ENCODE measurements around the gene FGFR3.

The FGFR3 gene

DNA sequence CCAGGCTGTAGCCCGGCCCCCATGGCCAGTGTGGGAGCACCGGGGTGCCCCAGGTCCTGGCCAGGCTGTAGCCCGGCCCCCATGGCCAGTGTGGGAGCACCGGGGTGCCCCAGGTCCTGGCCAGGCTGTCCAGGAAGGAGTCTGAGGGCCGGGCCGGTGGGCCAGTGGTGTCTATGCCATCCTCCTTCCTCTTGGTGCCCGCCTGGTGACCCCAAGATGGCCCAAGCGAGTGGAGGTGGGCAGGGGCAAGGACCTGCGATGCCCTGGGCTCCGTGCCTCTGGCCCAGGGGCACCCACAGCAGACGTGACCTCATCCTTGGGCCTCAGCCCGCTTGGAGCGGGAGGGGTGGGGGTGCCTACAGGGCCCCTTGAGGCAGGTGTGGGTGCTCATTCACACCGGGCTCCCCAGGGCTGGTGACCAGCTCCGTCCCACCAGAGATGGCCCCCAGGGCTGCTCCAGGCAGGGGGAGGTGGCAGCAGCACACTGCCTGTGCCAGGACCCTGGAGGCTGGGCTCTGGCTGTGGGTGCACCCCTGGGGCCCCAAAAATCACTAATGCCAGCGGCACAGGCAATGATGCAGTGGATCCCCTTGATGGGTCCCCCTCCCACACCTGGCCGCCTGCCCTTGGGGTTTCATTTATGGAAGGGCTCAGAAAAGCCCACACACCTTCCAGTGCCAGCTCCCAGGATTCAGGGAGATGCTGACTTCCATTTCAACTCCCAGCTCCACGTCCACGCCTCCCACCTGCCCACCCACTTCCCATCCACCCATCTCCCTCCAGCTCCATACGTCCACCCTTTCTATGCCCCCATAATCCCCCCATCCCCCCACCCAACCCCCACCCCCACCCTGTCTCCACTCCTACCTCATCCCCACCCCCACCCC lies 36.0 kb upstream of the FGFR3 start:
- no peak for DNase-seq (ENCODE audit: low read depth)

DNA sequence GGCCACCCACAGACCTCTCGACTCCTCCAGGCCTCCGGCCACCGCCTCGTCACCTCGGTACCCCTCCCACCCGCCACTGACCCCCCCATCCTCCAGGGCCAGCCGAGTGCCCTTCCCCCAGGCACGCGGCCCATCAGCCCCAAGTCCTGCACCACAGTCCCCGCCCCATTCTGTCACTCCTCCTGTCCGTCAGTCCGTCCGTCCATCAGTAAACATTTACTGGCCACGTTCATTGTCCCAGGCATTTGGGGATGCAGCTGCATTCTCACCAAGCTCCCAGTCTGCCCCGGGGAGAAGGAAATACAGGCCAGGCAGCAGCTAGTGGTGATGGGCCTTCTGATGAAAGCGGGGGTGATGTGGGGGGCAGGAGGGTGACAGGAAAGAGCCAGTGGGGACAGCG lies 35.3 kb upstream of the FGFR3 start:
- DNase-seq (ENCODE audit: low read depth): no peak

DNA sequence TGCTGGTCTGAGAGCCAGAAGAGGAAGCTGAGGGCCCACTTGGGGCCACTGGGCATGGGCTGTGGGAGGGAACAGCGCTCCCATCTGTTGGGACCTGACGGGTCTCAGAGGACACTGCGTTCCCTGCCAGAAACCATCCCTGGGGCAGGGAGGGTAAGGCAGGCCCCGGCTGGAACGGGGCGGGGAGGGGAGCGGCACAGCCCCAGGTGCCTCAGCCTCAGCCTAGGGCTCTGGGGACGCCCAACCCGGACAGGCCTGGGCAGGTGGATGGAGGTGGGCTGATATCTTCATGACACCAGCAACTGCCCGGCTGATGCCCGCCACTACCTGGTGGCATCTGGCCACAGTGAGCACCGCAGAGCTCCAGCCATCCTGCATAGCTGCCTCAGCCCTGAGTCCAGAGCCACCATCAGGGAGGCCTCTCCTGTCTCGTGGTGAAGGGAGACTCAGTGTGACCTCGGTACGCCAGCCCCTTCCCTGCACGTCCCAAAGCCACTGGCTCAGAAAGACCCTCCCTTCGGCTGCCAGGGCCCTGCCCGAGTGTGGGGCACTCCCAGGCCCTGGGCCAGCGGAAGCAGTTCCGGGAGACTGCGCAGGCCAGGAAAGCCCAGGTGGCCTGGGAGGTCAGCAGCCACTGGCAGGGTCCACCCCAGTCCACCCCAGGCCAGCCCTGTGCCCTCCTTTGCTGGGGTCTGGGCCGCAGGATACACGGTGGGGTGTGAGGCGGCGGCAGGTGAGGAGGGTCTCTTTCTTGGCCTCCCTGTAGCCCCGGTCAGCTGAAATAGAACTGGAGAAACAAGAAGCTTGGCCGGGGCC lies 34.6 kb upstream of the FGFR3 start:
- DNase-seq (ENCODE audit: low read depth): no peak

DNA sequence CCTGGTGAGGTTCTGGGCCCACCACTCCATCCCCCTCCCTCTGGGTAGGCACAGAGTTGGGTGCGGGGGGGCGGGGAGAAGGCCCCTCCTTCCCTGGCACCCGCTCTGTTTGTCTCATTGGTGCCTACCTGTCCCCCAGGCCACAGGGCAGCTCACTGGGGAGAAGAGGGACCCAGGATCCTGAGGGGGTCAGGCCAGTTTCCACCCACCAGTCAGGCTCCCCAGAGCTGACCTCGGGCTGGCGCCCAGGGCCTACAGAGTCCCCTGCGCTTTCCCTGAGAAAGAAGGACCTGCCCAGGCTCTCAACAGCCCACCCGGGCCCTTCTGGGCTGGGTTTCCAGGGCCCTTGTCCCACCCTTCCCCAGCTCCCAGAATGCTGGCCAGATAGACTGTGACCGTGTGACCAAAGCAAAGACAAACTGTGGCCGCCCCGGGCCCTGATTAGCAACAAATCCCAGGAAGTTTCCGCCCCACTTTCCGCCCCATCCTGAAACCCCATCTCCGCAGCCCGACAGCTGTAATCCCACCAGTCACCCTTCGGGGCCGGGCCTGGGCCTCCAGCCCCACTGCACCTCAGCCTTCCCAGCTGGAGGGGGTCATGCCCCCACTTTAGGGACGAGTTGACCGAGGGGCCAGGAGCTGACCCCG lies 33.8 kb upstream of the FGFR3 start:
- no peak for DNase-seq (ENCODE audit: low read depth)

DNA sequence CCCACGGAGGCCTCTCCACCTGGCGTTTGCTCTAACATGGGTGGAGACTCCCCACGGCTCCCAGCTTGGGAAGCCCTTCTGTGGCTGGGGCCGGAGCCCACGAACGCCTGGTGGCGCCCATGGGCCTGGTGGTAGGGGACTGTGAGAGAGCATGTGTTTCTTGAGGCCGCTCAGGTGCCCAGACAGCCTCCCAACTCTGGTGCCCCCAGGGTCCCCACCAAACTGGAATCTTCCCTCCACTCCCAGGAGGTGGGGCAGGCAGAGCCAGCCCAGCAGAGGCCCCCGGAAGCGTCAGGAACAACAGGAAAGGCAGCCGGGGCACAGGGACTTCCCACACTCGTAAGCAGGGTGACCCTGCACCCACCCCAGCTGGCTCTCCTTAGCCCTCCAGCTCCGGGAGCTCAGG lies 33.3 kb upstream of the FGFR3 start:
- no peak for DNase-seq (ENCODE audit: low read depth)

DNA sequence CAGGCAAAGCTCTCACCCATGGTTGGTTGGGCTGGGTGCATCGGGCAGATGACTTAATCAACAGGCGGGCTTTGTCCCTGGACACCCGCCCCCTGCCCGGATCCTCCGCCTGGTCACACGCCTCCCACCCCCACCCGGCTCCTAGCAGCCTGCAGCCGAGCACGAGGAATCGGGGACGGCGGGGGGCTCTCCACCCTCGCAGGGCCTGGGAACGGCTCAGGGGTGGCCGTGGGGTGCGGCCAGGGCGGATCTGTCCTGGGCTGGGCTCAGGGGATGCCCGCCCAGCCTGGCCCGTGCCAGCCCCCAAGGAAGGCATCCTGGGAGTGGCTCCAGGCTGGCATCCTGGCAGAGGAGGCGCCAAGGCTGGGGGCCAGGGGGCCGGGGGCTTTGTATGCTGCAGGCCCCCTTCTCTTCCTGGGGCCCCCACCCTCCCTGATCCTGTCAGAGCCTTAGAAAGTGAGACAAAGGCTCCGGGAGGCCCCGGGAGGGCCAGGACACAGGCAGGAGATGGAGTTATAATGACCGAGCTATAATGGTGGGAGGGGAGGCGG lies 32.5 kb upstream of the FGFR3 start:
- no peak for DNase-seq (ENCODE audit: low read depth)

DNA sequence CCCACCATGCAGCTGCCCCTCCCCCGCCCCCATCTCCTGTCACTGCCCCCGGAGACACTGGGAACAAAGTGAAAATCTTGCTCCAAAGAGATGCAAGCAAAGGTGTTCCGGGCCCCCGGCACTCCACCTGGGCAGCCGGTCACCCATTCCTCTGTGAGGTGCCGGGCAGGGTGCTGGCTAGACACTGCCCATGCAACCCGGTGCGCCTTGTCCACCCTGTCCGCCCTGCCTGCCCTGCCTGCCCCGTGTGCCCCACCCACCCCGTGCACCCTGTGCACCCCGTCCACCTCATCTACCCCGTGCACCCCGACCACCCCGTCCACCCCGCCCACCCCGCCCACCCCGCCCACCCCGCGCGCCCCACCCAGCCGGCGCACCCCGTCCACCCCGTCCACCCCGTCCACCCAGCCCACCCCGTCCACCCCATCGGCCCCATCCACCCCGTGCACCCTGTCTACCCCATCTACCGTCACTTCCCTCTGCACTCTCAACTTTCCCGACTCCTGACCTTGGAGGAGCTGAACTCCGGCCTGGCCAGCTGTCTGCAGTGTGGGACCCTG lies 31.9 kb upstream of the FGFR3 start:
- DNase-seq (ENCODE audit: low read depth): no peak

DNA sequence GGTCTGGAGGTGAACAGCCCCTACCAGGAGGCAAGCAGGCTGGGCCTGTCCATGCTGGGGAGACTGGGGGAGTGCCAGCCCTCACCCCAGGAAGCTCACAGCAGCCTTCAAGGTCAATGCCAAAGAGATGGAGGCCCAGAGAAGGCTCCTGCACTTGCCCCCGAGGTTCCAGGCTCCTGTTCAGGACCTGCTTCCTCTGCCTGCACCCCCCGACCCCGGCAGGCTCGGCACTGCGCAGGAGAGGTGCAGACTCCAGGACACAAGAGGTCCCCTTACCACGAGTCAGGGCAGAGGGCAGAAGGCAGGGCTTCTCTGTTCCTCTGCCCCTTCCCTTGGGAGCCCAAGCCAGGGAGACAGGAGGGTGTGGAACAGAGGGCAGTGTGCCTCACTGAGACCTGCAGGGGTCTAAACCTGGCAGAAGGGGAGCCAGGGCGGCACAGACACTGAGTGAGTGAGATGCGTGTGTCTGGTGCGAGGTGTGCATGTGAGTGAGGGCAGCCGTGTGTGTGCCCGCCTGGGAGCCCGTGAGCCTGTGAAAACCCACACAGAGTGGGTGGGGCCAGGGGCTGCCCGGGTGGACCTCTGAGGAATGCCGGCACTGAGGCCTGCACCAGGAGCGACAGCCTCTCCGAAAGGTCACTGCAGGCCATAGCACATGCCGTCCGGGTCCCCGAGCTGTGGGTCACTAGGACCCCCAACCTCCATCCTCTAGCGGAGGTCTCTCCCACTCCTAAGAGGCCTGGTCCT lies 30.7 kb upstream of the FGFR3 start:
- no peak for DNase-seq (ENCODE audit: low read depth)

DNA sequence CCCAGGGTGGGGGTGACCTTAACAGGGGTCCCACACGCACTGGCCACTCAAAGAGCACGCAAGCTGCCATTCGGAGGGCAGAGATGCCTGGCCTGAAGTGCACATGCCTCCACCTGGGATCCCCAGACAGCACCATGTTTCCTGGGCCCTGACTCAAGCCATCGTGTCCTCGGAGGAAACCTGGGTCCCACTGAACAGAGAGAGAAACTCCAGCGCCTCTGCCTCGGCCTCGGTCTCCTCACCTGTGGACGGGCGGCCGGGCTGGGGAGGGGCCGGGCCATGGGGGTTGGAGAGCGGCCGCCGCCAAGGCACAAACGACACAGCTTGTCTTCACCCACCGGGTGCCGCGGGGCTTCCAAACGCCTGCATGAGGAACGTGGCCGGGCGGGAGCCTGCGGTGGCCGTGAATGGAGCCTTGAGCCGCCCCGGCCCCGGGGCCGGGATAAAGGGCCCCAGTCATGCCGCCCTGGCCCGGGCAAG lies 30.0 kb upstream of the FGFR3 start:
- DNase-seq (ENCODE audit: low read depth): no peak

DNA sequence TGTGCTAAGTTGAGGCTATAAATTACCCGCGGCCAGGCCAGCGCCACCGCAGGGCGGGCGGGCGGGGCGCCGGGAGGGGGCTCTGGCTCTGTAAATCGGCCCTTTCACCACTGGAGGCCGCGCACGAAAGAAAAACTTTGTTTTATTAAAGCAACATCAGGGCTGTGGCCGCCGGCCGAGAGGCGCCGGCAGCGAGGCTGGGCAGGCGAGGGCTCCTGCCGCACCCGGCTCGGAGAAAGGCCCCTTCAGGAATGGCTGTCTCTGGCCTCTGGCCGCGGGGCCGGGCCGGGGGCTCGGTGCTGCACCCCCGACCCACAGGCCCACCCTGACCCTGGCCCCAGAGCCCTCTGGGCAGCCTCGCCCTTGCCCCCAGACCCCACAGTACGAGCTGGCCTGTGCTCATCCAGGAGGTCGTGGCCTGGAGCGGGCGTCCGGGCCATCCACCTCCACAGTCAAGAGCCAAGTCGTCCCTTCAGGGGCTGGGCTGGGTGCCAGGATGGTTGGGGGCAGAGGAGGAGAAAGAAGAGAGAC lies 29.5 kb upstream of the FGFR3 start:
- DNase-seq (ENCODE audit: low read depth): peak; percentile 24

DNA sequence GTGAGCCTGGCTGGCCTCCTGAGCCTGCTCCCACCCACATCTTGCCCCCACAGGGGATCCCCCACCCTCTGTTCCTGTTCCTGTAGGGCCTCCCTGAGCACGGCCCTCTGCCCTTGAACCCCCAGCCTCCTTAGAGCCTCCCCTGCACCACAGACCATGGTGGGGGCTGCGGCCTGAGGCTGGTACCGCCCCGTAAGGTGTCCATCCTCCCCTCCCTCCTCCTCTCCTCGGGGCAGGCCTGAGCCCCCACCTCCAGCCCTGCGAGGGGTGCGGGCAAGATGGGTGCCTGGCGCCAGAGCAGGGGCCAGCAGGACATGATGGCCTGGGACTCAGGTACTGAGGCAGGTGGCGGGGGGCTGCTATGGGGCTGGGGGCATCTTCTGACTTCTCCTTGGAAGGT lies 28.4 kb upstream of the FGFR3 start:
- DNase-seq (ENCODE audit: low read depth): no peak

DNA sequence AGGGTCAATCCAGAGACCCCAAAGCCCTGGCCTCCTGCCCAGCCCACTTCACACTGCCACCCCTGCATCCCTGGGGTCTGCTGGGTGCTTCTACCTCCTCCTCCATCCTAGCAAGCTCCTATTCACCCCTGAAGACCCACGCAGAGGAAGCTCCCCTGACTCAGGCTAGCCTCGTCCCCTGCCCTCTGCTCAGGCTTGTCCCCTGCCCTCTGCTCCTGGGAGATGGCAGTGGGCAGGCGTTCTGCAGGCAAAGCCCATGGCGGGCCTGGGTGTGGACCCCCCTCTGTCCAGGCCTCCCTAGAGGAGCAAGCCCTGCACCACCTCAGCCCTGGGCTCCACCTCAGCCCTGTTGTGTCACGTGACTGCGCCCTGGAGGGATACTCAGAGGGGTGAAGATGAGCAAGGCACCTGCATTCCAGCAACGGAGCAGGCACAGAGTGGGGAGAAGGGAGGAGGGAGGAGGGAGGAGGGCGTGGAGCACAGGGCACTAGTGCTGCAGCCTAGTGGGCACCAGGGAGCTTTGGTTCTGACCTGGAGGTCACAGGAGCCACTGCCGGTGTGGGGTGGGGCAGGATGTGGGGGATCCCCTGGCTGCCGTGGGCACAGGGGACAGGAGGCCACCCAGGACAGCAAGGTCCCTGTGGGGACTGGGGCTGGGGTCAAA lies 27.6 kb upstream of the FGFR3 start:
- DNase-seq (ENCODE audit: low read depth): no peak

DNA sequence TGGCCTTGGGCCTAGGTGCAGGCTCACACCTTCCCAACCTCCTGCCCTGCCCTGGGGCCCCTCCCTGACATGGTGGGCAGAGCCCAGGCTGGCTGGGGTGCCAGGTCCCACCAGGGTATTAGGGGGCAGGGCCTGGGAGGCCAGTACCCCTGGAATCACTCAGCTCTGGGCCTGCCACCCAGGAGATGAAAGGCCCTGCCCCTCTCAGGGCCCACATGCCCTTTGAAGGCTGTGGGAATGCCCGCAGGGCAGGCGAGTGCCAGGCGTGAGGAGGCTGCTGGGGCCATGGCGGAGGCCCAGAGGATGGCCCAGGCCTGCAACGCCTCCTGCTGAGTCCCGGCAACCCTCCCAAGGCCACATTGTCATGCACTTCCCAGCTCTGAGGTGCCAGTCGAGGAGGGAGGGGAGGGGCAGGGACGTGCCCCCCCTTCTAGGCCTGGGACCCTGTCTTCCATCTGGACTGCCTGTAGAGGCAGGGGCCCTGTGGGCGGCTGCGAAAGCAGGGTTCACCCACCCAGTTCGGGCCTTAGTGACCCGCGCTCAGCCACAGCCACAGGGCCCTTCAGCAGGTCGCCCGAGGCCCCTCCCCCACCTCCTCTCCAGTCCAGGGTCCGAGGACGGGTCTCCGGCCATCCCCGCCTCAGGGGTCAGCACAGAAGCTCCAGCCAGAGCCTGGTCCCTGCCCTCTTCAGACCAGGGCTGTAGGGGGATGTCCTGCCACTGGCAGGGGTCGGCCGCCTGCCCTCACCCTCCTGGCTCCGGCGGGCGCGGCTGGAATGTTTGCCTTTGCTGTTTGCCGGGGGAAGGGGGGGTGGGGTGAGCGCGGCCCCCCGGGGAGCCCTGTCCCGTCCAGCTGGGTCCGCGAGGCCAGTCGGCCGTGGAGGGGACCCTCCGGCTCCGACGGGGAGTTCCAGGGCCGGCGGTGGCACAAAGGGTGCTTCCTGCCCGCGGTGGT lies 26.7 kb upstream of the FGFR3 start:
- no peak for DNase-seq (ENCODE audit: low read depth)

DNA sequence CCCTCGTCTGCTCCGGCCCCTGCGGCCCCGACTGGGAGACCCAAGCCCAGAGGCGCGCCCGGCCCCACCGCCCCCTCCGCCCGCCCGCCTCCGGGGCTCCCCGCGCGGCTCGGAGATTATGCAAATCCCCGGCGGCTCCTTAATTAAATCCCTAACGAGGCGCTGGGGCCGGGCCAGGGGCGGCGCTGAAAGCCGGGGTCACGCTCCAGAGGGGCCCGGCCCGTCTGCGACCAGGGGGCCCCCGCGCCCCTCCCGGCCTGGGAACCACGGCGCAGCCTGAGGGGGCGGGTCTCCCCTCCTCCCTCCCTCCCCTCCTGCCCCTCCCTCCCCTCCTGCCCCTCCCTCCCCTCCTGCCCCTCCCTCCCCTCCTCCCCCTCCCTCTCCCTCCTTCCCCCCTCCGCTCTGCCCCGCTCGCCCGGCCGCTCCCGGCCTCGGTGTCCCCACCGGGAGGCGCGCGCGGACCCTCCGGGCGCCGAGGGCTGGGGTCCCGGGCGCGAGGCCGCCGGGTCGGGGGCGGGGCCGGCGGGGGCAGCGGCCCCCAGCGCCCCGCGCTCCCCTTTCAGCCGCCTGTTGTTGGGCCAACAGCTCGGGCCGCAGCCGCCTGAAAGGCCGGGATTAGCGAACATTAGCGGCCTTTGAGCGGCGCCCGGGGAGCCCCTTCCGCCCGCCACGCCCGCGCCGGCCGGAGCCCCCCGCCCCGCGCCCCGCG lies 25.9 kb upstream of the FGFR3 start:
- DNase-seq (ENCODE audit: low read depth): no peak

DNA sequence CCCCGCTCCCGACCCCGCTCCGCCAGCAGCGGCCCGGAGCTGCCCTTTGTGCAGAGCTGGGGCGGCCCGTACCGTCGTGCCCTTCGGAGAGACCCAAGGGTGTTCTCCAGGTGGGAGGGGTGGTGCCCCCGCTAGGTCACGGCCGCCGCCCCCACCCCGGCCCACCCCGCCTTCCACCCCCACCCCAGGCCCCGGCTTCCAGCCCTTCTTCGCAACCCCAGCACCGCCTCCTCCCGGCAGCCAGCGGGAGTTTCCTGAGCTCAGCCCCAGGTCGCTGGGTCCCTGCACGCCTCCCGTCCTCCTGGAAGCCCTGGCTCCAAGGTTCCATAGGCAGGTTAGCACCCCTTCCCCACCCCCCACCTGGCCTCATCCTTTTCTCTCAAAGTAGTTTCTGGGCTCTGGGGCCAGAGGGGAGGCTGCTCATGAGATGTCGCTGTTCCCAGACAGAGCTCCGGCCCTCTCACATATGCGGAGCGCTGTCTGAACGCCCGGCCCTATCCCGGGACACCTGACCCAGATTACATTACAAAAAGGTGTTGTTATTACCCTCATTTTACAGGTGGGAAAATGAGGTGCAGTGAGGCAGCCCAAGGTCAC lies 25.2 kb upstream of the FGFR3 start:
- no peak for DNase-seq (ENCODE audit: low read depth)

DNA sequence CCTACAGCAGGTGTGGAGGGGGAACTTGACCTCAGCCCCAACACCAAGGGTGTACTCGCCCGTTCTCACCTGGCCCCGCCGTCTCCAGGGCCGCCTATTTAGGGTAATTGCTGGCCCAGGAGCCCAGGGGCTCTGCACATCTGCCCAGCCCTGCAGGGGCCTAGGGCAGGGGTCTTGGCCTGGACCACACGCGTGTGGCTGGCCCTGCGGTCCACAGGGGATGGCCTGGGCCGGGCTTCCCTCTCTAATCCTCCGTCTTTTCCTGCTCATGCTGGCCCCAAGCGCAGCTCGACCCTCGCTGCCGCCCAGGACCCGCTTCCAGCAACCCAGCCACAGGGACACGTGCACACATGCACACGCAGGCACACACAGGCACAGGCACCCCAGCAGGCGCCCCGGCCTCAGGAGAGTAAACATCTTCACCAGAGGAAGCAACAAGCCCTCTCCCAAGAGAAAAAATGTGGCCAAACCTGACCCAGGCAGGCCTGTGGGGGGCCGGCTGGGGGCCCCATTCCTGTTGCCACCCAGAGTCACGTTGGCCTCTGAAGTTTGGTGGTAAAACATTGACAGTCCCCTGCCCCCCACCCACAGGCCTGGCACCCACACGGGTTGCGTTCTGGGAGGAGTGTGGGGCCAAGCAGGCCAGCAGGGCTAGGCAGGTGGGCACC lies 24.6 kb upstream of the FGFR3 start:
- no peak for DNase-seq (ENCODE audit: low read depth)

DNA sequence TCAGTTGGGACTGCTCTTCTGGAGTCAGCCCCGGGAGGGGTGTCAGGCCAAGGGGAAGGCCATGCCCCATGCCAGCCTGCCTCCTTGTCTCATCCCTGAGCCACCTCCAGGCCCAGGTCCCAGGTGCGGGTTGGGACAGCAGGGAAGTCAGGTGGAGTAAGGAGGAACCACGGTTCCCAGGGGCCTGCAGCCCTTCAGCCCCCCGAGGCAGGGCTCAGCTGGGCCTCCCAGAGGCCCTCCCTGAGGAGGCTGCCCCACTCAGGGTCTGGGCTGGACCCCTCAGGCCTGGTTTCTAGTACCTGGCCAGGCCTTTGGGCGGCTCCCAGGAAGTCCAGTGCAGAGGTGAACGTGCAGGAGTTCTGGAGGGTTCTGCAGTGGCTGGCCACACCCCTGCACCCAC lies 23.4 kb upstream of the FGFR3 start:
- DNase-seq (ENCODE audit: low read depth): no peak

DNA sequence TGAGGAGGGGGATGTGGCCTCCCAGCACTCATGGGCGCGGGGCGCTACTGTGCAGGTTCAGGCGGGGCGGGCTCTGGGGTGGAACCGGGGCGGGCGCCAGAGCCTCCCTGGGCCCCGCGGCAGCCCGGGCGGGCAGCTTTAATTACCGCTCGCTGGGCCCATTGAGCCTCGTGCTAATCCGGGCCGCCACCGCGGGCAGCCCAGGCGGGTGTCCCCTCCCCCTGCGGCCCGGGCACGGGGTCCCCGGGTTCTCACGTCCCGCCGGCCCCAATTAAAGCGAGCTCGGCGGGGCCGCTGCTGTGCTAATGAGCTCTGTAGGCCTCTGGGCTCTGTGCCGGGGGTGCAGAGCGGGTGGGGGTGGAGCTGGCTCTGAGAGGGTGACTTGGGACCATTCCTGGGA lies 22.8 kb upstream of the FGFR3 start:
- no peak for DNase-seq (ENCODE audit: low read depth)

Data from GM04504 (cell line).